ENCODE data around the gene DIP2C.

DIP2C gene

GRCh38 chr10:260819-261429 lies 428.5 kb downstream of the DIP2C start:
- POLR2A ChIA-PET = no interaction called here
- CTCF ChIA-PET = no interaction called here
- TF ChIP-seq PKNOX1 (IDR thresholded peaks at IDR 0.05) = no peak
- TF ChIP-seq NFRKB (IDR thresholded peaks at IDR 0.05) = no peak
- no peak for TF ChIP-seq ELF4 (IDR thresholded peaks at IDR 0.05)
- no peak for TF ChIP-seq ARNT (IDR thresholded peaks at IDR 0.05)
- no peak for TF ChIP-seq FOXA1 (IDR thresholded peaks at IDR 0.05)
- no peak for TF ChIP-seq SUZ12 (IDR thresholded peaks at IDR 0.05)
- no peak for TF ChIP-seq L3MBTL2 (conservative IDR thresholded peaks at IDR 0.05)
- TF ChIP-seq BHLHE40 (IDR thresholded peaks at IDR 0.05; ENCODE audit: borderline replicate concordance) = no peak
- no peak for TF ChIP-seq FOXK2 (IDR thresholded peaks at IDR 0.05)
- no peak for TF ChIP-seq LEF1 (IDR thresholded peaks at IDR 0.05; ENCODE audit: borderline replicate concordance)
- no peak for TF ChIP-seq SP1 (IDR thresholded peaks at IDR 0.05)
- no peak for TF ChIP-seq TARDBP (IDR thresholded peaks at IDR 0.05)
- TF ChIP-seq HDGF (IDR thresholded peaks at IDR 0.05; ENCODE audit: borderline replicate concordance) = no peak
- no peak for DNase-seq (ENCODE audit: extremely low spot score)

- ChIA-PET CTCF (no interaction called here), POLR2A (no interaction called here)
- no peak for DNase-seq (ENCODE audit: extremely low spot score)
- TF ChIP-seq FOXK2 (IDR thresholded peaks at IDR 0.05) (no peak), SUZ12 (IDR thresholded peaks at IDR 0.05) (no peak)
Observed at GRCh38 chr10:251982-252582, 437.4 kb downstream of the DIP2C start.

GRCh38 chr10:248307-248706 lies 441.2 kb downstream of the DIP2C start:
- ChIA-PET POLR2A (no interaction called here), CTCF (no interaction called here)
- DNase-seq (ENCODE audit: extremely low spot score) = no peak
- TF ChIP-seq SP1 (IDR thresholded peaks at IDR 0.05) (no peak), LEF1 (IDR thresholded peaks at IDR 0.05; ENCODE audit: borderline replicate concordance) (no peak), ARNT (IDR thresholded peaks at IDR 0.05) (no peak)

- ChIA-PET POLR2A (no interaction called here), CTCF (no interaction called here)
- DNase-seq (ENCODE audit: extremely low spot score) = no peak
Observed at GRCh38 chr10:247480-247879, 442.0 kb downstream of the DIP2C start.

GRCh38 chr10:246431-246830 lies 443.0 kb downstream of the DIP2C start:
- TF ChIP-seq FOXK2 (IDR thresholded peaks at IDR 0.05) (no peak), ELF4 (IDR thresholded peaks at IDR 0.05) (no peak), CTBP1 (IDR thresholded peaks at IDR 0.05; ENCODE audit: borderline replicate concordance) (no peak), SUZ12 (IDR thresholded peaks at IDR 0.05) (no peak), HDGF (IDR thresholded peaks at IDR 0.05; ENCODE audit: borderline replicate concordance) (no peak)
- ChIA-PET POLR2A (no interaction called here), CTCF (no interaction called here)

More at GRCh38 chr10:247480-247879, 442.0 kb downstream of the DIP2C start:
- TF ChIP-seq LEF1 (IDR thresholded peaks at IDR 0.05; ENCODE audit: borderline replicate concordance) (no peak), SUZ12 (IDR thresholded peaks at IDR 0.05) (no peak)

GRCh38 chr10:244227-244626 lies 445.2 kb downstream of the DIP2C start:
- TF ChIP-seq TARDBP (IDR thresholded peaks at IDR 0.05) (no peak), ARNT (IDR thresholded peaks at IDR 0.05) (no peak), ELF4 (IDR thresholded peaks at IDR 0.05) (no peak), BHLHE40 (IDR thresholded peaks at IDR 0.05; ENCODE audit: borderline replicate concordance) (no peak), PKNOX1 (IDR thresholded peaks at IDR 0.05) (no peak), NFRKB (IDR thresholded peaks at IDR 0.05) (no peak), SP1 (IDR thresholded peaks at IDR 0.05) (no peak), LEF1 (IDR thresholded peaks at IDR 0.05; ENCODE audit: borderline replicate concordance) (no peak), SUZ12 (IDR thresholded peaks at IDR 0.05) (no peak), L3MBTL2 (conservative IDR thresholded peaks at IDR 0.05) (no peak), FOXK2 (IDR thresholded peaks at IDR 0.05) (no peak), FOXA1 (IDR thresholded peaks at IDR 0.05) (no peak), FOXM1 (IDR thresholded peaks at IDR 0.05; ENCODE audit: borderline replicate concordance) (no peak), HDGF (IDR thresholded peaks at IDR 0.05; ENCODE audit: borderline replicate concordance) (no peak)
- ChIA-PET CTCF (no interaction called here), POLR2A (no interaction called here)
- DNase-seq (ENCODE audit: extremely low spot score) = no peak

More at GRCh38 chr10:246431-246830, 443.0 kb downstream of the DIP2C start:
- no peak for DNase-seq (ENCODE audit: extremely low spot score)

GRCh38 chr10:241966-242643 lies 447.4 kb downstream of the DIP2C start:
- CTCF ChIA-PET = no interaction called here
- no peak for DNase-seq (ENCODE audit: extremely low spot score)
- POLR2A ChIA-PET = no interaction called here
- no peak for TF ChIP-seq ZNF384 (IDR thresholded peaks at IDR 0.05)
- no peak for TF ChIP-seq PKNOX1 (IDR thresholded peaks at IDR 0.05)
- no peak for TF ChIP-seq BHLHE40 (IDR thresholded peaks at IDR 0.05; ENCODE audit: borderline replicate concordance)
- no peak for TF ChIP-seq TARDBP (IDR thresholded peaks at IDR 0.05)
- no peak for TF ChIP-seq SP1 (IDR thresholded peaks at IDR 0.05)
- no peak for TF ChIP-seq FOXA1 (IDR thresholded peaks at IDR 0.05)
- TF ChIP-seq LEF1 (IDR thresholded peaks at IDR 0.05; ENCODE audit: borderline replicate concordance) = no peak
- TF ChIP-seq L3MBTL2 (conservative IDR thresholded peaks at IDR 0.05) = no peak
- no peak for TF ChIP-seq ARNT (IDR thresholded peaks at IDR 0.05)

All from HEK293T (cell line).